Measurements from ENCODE around the gene SPATA7. TPM values are rescaled to one million over a fixed set of nuclear protein-coding genes. Genes with fewer than 3 reads are reported as not detected.

SPATA7 gene
- total and polyA plus RNA-seq, 10 of the 15 experiments (the other 5 are each of a cell fraction or from before 2014, with no cell fraction given) = 0.39 to 3.0 (median 2.2) TPM

DNA sequence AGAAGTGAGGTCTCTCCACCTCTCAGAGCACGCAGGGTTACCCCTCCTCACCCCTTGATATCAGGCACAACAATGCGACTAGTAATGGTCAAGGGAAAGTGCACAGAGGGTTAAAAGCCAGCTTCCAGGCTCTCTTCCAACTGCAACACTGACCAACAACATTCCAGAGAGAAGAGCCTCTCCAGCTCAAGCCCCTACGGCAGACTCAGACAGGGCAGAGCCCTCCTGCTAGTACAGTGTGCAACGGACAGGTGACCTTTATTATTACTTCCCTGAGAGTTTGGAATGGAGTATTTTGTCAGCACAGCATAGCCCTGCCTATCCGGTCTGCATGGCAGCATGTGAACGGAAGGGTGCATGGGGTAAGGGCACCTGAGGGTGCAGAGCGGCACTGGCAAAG is 96.3 kb downstream of the SPATA7 start:
- H3K79me2 ChIP-seq (ENCODE audit: control insufficient read depth, insufficient read depth, low read length) = no peaks in the 10 kb centered on the region
- H3K4me2 ChIP-seq (ENCODE audit: control insufficient read depth, insufficient read depth) = no peak overlapping the region
- POLR2A ChIA-PET = no interaction called here
- H3K9me3 ChIP-seq (replicated peaks; ENCODE audit: control insufficient read depth, insufficient read depth, low read length) = no peaks in the 10 kb centered on the region
- no peaks in the 10 kb centered on the region for H3K4me1 ChIP-seq (ENCODE audit: control insufficient read depth, insufficient read depth, low read length)
- ATAC-seq = no peak
- intact Hi-C loops (cut with micrococcal nuclease; ENCODE audit: unreplicated experiment) (no loop called here), in situ Hi-C loops (cut with MboI) (no loop called here)
- RAD21 ChIA-PET (ENCODE audit: unreplicated experiment) = no interaction called here
- no peak overlapping the region for H3K9ac ChIP-seq (ENCODE audit: control insufficient read depth, insufficient read depth, low read length)
- no peak overlapping the region for H2AFZ ChIP-seq (ENCODE audit: control insufficient read depth, low read depth, low read length)
- no peak for DNase-seq (ENCODE audit: low read depth, low spot score)
- no peaks in the 10 kb centered on the region for H4K20me1 ChIP-seq (ENCODE audit: control insufficient read depth, insufficient read depth)
- CTCF ChIA-PET = no interaction called here
- TF ChIP-seq, protein P1, sequence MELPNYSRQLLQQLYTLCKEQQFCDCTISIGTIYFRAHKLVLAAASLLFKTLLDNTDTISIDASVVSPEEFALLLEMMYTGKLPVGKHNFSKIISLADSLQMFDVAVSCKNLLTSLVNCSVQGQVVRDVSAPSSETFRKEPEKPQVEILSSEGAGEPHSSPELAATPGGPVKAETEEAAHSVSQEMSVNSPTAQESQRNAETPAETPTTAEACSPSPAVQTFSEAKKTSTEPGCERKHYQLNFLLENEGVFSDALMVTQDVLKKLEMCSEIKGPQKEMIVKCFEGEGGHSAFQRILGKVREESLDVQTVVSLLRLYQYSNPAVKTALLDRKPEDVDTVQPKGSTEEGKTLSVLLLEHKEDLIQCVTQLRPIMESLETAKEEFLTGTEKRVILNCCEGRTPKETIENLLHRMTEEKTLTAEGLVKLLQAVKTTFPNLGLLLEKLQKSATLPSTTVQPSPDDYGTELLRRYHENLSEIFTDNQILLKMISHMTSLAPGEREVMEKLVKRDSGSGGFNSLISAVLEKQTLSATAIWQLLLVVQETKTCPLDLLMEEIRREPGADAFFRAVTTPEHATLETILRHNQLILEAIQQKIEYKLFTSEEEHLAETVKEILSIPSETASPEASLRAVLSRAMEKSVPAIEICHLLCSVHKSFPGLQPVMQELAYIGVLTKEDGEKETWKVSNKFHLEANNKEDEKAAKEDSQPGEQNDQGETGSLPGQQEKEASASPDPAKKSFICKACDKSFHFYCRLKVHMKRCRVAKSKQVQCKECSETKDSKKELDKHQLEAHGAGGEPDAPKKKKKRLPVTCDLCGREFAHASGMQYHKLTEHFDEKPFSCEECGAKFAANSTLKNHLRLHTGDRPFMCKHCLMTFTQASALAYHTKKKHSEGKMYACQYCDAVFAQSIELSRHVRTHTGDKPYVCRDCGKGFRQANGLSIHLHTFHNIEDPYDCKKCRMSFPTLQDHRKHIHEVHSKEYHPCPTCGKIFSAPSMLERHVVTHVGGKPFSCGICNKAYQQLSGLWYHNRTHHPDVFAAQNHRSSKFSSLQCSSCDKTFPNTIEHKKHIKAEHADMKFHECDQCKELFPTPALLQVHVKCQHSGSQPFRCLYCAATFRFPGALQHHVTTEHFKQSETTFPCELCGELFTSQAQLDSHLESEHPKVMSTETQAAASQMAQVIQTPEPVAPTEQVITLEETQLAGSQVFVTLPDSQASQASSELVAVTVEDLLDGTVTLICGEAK (IDR thresholded peaks at IDR 0.05; ENCODE audit: borderline replicate concordance) = no peak
- BruUV-seq (replicated peaks) = no TSS peak
- H3K27ac ChIP-seq (ENCODE audit: control insufficient read depth, insufficient read depth) = no peak overlapping the region
- H3K27me3 ChIP-seq (replicated peaks in 1 of 2; ENCODE audit: control insufficient read depth in 2 of 2, insufficient read depth in 2 of 2, low read length in 1 of 2) = peaks cover 0 to 4% of the 10 kb centered on the region in 2 experiments; a peak in 2 of 4 replicates
- 17% methylated on average over 7 of the region's 7 CpGs for WGBS (ENCODE audit: insufficient coverage, insufficient replicate concordance, low lambda C conversion rate, missing lambda C conversion rate)
- SMC1A ChIA-PET (ENCODE audit: uncharacterized antibody, unreplicated experiment) = no interaction called here
- no peaks in the 10 kb centered on the region for H3K36me3 ChIP-seq (ENCODE audit: control insufficient read depth in 2 of 2, insufficient read depth in 2 of 2, low read length in 1 of 2)
- no peak for FAIRE-seq
- no peak overlapping the region for H3K4me3 ChIP-seq

- Histone ChIP-seq H3K4me2 (ENCODE audit: control insufficient read depth, insufficient read depth) (no peak overlapping the region), H3K79me2 (ENCODE audit: control insufficient read depth, insufficient read depth, low read length) (no peaks in the 10 kb centered on the region), H3K9ac (ENCODE audit: control insufficient read depth, insufficient read depth, low read length) (no peak overlapping the region), H3K27me3 (replicated peaks in 1 of 2; ENCODE audit: control insufficient read depth in 2 of 2, insufficient read depth in 2 of 2, low read length in 1 of 2) (peaks cover 0 to 4% of the 10 kb centered on the region in 2 experiments; a peak in 2 of 4 replicates), H3K9me3 (replicated peaks; ENCODE audit: control insufficient read depth, insufficient read depth, low read length) (no peaks in the 10 kb centered on the region), H3K27ac (ENCODE audit: control insufficient read depth, insufficient read depth) (no peak overlapping the region), H3K36me3 (ENCODE audit: control insufficient read depth in 2 of 2, insufficient read depth in 2 of 2, low read length in 1 of 2) (no peaks in the 10 kb centered on the region), H2AFZ (ENCODE audit: control insufficient read depth, low read depth, low read length) (no peak overlapping the region), H3K4me1 (ENCODE audit: control insufficient read depth, insufficient read depth, low read length) (no peaks in the 10 kb centered on the region), H4K20me1 (ENCODE audit: control insufficient read depth, insufficient read depth) (no peaks in the 10 kb centered on the region), H3K4me3 (no peak overlapping the region)
- SMC1A ChIA-PET (ENCODE audit: uncharacterized antibody, unreplicated experiment) = no interaction called here
- CTCF ChIA-PET = interaction anchor here (0.6 kb wide), 1 partner anchor 237 kb away, joined by 3 read pairs; no protein-coding TSS in a partner anchor
- in situ Hi-C loops (cut with MboI) = no loop called here
- intact Hi-C loops (cut with micrococcal nuclease; ENCODE audit: unreplicated experiment) = no loop called here
- RAD21 ChIA-PET (ENCODE audit: unreplicated experiment) = no interaction called here
- FAIRE-seq = no peak
- DNase-seq (ENCODE audit: low read depth, low spot score) = no peak
- no TSS peak for BruUV-seq (replicated peaks)
- no peak for ATAC-seq
- POLR2A ChIA-PET = no interaction called here
- 26% methylated on average over 3 of the region's 3 CpGs for WGBS (ENCODE audit: insufficient coverage, insufficient replicate concordance, low lambda C conversion rate, missing lambda C conversion rate)
- TF ChIP-seq HDAC2 (IDR thresholded peaks at IDR 0.05) (no peak), SMC3 (IDR thresholded peaks at IDR 0.05; ENCODE audit: borderline replicate concordance, low read length) (no peak), ATF7 (IDR thresholded peaks at IDR 0.05; ENCODE audit: low read depth) (no peak), ZZZ3 (IDR thresholded peaks at IDR 0.05; ENCODE audit: control insufficient read depth, insufficient read length, low read depth) (no peak), TAF1 (IDR thresholded peaks at IDR 0.05; ENCODE audit: borderline replicate concordance, low read depth, low read length) (no peak), TARDBP (IDR thresholded peaks at IDR 0.05; ENCODE audit: borderline replicate concordance) (no peak), IRF4 (IDR thresholded peaks at IDR 0.05; ENCODE audit: low read depth, low read length) (no peak)
- TF ChIP-seq, protein P2, sequence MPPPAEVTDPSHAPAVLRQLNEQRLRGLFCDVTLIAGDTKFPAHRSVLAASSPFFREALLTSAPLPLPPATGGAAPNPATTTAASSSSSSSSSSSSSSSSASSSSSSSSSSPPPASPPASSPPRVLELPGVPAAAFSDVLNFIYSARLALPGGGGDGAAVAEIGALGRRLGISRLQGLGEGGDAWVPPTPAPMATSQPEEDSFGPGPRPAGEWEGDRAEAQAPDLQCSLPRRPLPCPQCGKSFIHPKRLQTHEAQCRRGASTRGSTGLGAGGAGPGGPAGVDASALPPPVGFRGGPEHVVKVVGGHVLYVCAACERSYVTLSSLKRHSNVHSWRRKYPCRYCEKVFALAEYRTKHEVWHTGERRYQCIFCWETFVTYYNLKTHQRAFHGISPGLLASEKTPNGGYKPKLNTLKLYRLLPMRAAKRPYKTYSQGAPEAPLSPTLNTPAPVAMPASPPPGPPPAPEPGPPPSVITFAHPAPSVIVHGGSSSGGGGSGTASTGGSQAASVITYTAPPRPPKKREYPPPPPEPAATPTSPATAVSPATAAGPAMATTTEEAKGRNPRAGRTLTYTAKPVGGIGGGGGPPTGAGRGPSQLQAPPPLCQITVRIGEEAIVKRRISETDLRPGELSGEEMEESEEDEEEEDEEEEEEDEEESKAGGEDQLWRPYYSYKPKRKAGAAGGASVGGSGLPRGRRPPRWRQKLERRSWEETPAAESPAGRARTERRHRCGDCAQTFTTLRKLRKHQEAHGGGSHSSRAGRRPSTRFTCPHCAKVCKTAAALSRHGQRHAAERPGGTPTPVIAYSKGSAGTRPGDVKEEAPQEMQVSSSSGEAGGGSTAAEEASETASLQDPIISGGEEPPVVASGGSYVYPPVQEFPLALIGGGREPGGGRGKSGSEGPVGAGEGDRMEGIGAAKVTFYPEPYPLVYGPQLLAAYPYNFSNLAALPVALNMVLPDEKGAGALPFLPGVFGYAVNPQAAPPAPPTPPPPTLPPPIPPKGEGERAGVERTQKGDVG (CRISPR knock-in tag; IDR thresholded peaks at IDR 0.05) = no peak
These were observed 97.1 kb downstream of the SPATA7 start for GRCh38 chr14:88482524-88482923.

Measured in GM12878 (cell line).